ENCODE results near the gene SCCPDH.

SCCPDH gene

DNA sequence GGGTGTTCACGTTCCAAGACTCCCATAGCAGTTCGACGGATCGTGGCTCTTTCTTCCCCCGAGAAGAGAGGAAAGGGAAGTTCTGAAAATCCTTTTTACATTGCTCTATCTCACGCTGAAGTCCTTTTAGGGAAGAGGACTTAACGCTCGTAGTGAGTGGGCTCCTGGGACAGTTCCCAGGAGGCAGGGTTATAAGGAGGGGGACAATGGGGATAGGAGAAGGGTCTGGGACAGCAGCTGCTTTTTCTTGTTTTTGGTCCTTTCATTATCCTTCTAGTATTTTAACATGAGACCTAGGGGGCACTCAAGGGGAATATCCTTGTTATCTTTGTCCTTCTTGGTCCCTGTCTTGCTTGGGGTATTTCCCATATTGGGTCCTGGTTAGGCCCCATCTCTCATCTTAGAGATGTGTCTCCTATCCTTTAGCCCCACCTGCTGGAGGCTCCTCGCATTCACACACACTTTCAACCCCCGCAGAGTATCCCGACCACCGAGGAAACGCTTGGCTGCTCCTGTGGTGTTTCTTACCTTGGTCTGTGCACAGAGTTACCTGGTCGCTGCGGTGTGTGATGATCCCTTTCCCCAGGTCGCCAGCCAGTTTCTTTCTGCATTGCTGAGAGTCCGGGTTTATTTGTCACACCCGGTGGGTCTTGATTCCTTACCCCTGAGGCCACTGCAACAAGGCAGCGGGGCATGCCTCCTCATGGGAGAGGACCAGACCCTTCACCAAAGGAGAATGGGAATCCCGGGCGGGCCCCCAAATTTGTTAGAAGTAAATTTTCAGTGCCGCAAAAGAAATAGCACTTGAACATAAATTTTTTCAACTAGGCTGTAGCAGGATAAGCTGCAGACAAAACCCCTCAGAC is 29.7 kb downstream of the SCCPDH start:
- TF ChIP-seq, protein P1, sequence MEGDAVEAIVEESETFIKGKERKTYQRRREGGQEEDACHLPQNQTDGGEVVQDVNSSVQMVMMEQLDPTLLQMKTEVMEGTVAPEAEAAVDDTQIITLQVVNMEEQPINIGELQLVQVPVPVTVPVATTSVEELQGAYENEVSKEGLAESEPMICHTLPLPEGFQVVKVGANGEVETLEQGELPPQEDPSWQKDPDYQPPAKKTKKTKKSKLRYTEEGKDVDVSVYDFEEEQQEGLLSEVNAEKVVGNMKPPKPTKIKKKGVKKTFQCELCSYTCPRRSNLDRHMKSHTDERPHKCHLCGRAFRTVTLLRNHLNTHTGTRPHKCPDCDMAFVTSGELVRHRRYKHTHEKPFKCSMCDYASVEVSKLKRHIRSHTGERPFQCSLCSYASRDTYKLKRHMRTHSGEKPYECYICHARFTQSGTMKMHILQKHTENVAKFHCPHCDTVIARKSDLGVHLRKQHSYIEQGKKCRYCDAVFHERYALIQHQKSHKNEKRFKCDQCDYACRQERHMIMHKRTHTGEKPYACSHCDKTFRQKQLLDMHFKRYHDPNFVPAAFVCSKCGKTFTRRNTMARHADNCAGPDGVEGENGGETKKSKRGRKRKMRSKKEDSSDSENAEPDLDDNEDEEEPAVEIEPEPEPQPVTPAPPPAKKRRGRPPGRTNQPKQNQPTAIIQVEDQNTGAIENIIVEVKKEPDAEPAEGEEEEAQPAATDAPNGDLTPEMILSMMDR (IDR thresholded peaks at IDR 0.05; ENCODE audit: low read depth, low read length, missing control alignments) = peak; percentile 84
- H3K4me3 ChIP-seq (ENCODE audit: low read depth, low read length) = no peak overlapping the region
- DNase-seq (ENCODE audit: low read depth) = peak; percentile 34

DNA sequence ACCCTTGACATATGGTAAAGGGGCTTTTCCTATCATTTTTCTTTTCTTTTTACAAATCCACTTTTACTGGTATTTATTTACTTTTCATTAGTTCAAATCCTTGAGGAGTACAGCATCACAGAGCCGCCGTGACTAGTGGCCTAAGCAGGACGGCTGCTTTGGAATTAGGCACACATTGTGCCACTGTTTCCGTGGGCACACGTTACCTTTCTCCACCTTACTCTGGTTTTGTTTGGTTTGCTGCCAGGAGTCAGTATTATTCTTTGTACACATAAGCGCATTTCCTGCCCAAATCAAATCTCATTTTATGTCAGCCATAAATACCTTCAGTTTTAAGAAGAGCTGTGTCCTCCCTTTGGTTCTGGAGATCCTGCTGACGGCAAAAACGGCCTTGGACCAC is 31.2 kb downstream of the SCCPDH start:
- TF ChIP-seq, protein P1 (IDR thresholded peaks at IDR 0.05; ENCODE audit: low read depth, low read length, missing control alignments) = no peak
- H3K4me3 ChIP-seq (ENCODE audit: low read depth, low read length) = no peak overlapping the region
- DNase-seq (ENCODE audit: low read depth) = no peak

DNA sequence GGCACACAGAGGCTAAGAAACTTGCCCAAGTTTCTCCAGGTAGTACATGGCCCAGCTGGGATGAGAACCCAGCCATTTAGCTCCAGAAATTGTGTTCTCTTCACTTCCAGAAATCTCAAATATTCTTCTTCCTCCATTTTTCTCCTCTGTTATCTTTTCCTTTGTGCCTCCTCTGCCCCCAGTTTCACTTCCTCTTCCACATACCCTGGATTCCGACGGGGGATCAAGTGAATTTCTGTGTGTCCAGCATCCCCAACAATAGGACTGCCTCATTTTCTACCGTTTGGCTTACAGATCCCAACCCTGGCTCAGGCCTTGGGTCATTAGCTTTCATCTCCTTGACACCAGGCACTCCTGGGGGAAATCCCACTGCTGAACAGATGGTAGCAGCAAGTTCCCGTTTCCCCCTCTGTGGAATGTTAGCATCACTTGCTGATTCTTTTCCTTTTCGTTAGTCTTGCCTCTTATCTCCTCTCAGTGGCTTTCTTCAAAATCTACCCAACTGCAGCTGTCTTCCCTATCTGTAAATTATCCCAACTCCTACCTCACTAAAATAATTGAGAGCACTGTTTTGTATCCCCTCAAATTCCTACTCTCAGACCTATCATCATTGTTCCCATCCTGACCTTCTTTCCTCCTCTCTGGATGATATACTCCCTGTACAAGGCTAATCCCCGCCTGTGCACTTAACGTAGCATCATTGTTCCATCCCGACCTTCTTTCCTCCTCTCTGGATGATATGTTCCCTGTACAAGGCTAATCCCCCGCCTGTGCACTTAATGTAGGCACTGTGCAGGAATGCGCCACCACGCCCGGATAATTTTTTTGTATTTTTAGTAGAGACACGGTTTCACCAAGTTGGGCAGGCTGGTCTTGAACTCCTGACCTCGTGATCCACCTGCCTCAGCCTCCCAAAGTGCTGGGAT is 36.5 kb downstream of the SCCPDH start:
- DNase-seq (ENCODE audit: low read depth) = no peak
- TF ChIP-seq, protein P1 (IDR thresholded peaks at IDR 0.05; ENCODE audit: low read depth, low read length, missing control alignments) = no peak
- no peak overlapping the region for H3K4me3 ChIP-seq (ENCODE audit: low read depth, low read length)

DNA sequence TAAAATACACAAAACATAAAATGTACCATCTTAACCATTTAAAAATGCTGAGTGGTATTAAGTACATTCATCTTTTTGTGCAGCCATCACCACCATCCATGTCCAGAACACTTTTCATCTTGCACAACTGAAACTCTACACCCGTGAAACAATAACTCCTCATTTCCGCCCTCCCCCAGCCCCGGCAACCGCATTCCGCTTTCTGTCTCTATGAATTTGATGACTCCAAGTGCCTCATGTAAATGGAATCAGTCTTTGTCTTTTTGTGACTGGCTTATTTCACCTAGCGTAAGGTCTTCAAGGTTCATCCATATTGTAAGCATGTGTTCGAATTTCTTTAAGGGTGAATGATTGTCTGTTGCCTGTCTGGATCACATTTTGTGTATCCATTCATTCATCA is 37.2 kb downstream of the SCCPDH start:
- TF ChIP-seq, protein P1 (IDR thresholded peaks at IDR 0.05; ENCODE audit: low read depth, low read length, missing control alignments) = no peak
- H3K4me3 ChIP-seq (ENCODE audit: low read depth, low read length) = no peak overlapping the region
- DNase-seq (ENCODE audit: low read depth) = no peak

DNA sequence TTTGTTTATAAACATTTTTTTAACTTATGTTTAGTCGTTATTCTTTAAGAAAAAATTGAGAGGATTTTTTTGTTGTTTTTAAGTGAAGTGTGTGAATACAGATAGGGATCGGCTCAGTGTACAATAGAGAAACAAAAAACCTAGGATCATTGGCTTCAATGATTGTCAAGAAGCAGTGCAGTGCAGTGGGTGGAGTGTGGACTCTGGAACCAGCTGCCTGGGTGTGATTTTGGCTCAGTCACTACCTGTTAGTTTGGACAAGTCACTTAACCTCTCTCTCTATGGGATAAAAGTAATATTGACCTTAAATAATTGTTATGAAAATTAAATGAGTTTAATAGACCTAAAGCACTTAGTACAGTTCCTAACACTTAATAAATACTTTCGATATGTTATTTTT is 41.3 kb downstream of the SCCPDH start:
- H3K4me3 ChIP-seq (ENCODE audit: low read depth, low read length) = no peak overlapping the region
- no peak for DNase-seq (ENCODE audit: low read depth)
- TF ChIP-seq, protein P1 (IDR thresholded peaks at IDR 0.05; ENCODE audit: low read depth, low read length, missing control alignments) = no peak

DNA sequence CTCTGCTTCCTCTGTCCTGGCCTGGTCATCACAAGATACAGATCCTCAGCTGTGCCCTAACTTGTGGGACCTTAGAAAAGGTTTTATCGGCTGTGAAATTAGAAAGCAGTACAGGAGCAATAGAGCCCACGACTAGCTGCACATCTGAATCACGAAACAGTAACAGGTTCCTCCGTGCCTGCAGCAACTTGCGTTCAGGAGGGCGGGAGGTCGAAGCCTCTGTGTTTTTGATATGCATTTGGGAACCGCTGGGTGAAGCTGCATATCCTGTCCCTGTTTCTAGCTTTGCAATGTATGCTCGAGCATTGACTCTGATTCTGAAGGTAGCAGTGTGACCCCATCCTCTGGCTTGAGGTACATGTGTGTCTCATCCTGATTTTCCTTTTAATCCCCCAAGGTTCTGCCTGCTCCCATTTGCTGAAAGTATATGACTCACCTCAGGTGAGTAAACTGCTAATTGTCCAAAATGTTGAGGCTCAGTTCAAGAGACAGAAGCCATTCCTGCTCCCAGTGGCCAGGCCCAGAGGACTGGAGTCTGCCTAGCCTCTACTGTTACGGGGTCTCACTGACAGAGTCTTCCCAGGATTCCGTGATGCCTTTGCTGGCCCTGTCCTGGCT is 44.3 kb downstream of the SCCPDH start:
- DNase-seq (ENCODE audit: low read depth) = no peak
- H3K4me3 ChIP-seq (ENCODE audit: low read depth, low read length) = no peak overlapping the region

More for the DNA sequence above, 44.3 kb downstream of the SCCPDH start:
- TF ChIP-seq, protein P1 (IDR thresholded peaks at IDR 0.05; ENCODE audit: low read depth, low read length, missing control alignments) = no peak

Data from GM12864 (cell line).